ENCODE data around the gene PDGFC.

PDGFC gene

GRCh38 chr4:156998500-156999174, 27.0 kb upstream of the PDGFC start:
- TF ChIP-seq GATA2 (IDR thresholded peaks at IDR 0.05; ENCODE audit: low read depth, low read length), result no peak
- TF ChIP-seq GATA3 (IDR thresholded peaks at IDR 0.05; ENCODE audit: low read depth, low read length), result no peak

DNA sequence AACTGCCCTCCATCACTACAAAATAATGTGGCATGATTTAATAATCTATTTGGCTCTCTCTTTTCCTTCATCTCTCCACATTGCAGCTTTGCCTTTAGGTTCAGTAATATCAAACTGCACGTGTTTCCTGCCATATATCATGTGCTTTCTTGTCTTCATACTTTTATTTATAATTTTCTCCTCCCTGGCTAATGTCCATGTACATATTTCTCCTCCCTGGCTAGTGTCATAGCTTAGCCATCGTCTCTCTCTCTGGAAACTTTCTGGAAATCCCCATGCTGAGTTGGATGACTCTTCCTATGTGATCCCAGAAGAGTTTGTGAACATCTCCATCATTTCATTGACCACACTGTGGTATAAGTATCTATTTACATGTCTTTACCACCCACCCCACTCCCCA, 21.3 kb upstream of the PDGFC start:
- no peak for TF ChIP-seq GATA2 (IDR thresholded peaks at IDR 0.05; ENCODE audit: low read depth, low read length)
- TF ChIP-seq GATA3 (IDR thresholded peaks at IDR 0.05; ENCODE audit: low read depth, low read length), result no peak

- no peak for TF ChIP-seq GATA3 (IDR thresholded peaks at IDR 0.05; ENCODE audit: low read depth, low read length)
- TF ChIP-seq GATA2 (IDR thresholded peaks at IDR 0.05; ENCODE audit: low read depth, low read length), result no peak
Measured at GRCh38 chr4:156991161-156991560, 19.6 kb upstream of the PDGFC start.

- TF ChIP-seq GATA2 (IDR thresholded peaks at IDR 0.05; ENCODE audit: low read depth, low read length) (no peak), GATA3 (IDR thresholded peaks at IDR 0.05; ENCODE audit: low read depth, low read length) (no peak)
Measured at GRCh38 chr4:156983366-156983765, 11.8 kb upstream of the PDGFC start.

GRCh38 chr4:156981262-156981769, 9.7 kb upstream of the PDGFC start:
- TF ChIP-seq GATA3 (IDR thresholded peaks at IDR 0.05; ENCODE audit: low read depth, low read length) (no peak), GATA2 (IDR thresholded peaks at IDR 0.05; ENCODE audit: low read depth, low read length) (no peak)

DNA sequence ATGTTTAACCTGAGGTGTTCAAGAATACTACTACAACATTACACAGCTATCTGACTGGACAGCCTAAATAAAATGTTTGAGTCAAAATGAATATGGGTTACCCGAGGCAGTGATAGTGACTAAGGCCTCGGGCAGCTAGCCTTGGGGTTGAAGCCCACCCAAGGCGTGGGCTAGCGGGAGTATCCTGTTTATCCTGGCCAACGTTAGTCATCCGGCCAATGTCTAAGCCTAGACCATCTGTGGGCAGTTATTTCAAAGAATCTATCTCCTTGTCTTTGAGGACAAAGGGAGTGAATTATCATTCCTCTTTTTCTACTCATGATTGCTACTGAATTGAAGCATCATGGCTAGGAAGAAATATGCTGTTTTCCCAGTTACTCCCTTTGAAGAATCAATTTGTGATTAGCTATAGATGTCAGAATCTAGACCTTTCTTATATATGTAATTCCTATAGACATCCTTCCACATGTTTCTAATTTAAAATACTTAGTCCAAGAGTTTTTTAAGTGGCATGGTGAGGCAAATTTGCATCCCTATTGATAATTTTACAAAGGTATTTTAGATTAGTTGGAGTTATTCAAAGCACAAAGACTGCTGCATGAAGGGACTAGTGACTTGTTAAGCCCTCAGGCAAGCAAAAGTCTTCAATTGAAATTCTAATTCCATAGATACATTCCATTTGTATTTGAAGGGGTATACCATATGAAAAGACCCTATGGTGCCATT, 6.0 kb upstream of the PDGFC start:
- TF ChIP-seq GATA3 (IDR thresholded peaks at IDR 0.05; ENCODE audit: low read depth, low read length) (no peak), GATA2 (IDR thresholded peaks at IDR 0.05; ENCODE audit: low read depth, low read length) (no peak)

- TF ChIP-seq GATA2 (IDR thresholded peaks at IDR 0.05; ENCODE audit: low read depth, low read length), result no peak
- no peak for TF ChIP-seq GATA3 (IDR thresholded peaks at IDR 0.05; ENCODE audit: low read depth, low read length)
Measured at GRCh38 chr4:156976147-156976546, 4.5 kb upstream of the PDGFC start.

- TF ChIP-seq GATA3 (IDR thresholded peaks at IDR 0.05; ENCODE audit: low read depth, low read length) (no peak), GATA2 (IDR thresholded peaks at IDR 0.05; ENCODE audit: low read depth, low read length) (no peak)
Measured at GRCh38 chr4:156975686-156976085, 4.1 kb upstream of the PDGFC start.

- no peak for TF ChIP-seq GATA2 (IDR thresholded peaks at IDR 0.05; ENCODE audit: low read depth, low read length)
- TF ChIP-seq GATA3 (IDR thresholded peaks at IDR 0.05; ENCODE audit: low read depth, low read length), result no peak
Measured at GRCh38 chr4:156974264-156974663, 2.7 kb upstream of the PDGFC start.

DNA sequence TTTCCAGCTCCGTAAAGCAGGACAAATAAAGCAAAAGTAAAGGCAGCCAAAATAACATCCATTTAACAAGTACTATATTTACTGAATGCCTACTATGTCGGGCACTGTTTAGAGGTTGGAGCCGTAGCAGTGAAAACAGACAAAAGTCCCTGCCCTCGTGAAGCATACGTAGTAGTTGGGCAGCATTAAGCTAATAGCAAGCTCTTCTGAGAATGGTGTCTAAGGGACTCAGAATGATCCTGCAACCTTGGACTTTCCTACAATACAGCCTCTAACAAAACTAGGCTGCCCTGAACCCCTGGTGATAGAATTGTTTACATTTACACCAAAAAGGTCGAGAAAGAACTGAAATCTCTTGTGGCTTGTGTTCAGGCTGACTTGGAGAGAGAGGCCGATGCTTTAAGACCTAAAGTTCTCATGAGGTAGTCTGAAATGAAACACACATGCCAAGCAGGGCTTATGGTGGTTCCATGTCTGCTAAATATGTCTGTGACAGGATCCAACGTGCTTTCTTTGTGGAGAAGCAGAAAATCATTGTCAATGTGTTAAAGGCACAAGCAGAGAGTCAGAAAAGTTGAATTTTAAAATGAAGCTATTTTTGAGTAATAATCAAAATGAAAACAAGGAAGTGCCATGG, 898 bp upstream of the PDGFC start:
- TF ChIP-seq GATA3 (IDR thresholded peaks at IDR 0.05; ENCODE audit: low read depth, low read length) (no peak), GATA2 (IDR thresholded peaks at IDR 0.05; ENCODE audit: low read depth, low read length) (no peak)

GRCh38 chr4:156971165-156971675, 379 bp downstream of the PDGFC start:
- no peak for TF ChIP-seq GATA2 (IDR thresholded peaks at IDR 0.05; ENCODE audit: low read depth, low read length)
- TF ChIP-seq GATA3 (IDR thresholded peaks at IDR 0.05; ENCODE audit: low read depth, low read length), result no peak

GRCh38 chr4:156970501-156971164, 966 bp downstream of the PDGFC start:
- no peak for TF ChIP-seq GATA3 (IDR thresholded peaks at IDR 0.05; ENCODE audit: low read depth, low read length)
- no peak for TF ChIP-seq GATA2 (IDR thresholded peaks at IDR 0.05; ENCODE audit: low read depth, low read length)

DNA sequence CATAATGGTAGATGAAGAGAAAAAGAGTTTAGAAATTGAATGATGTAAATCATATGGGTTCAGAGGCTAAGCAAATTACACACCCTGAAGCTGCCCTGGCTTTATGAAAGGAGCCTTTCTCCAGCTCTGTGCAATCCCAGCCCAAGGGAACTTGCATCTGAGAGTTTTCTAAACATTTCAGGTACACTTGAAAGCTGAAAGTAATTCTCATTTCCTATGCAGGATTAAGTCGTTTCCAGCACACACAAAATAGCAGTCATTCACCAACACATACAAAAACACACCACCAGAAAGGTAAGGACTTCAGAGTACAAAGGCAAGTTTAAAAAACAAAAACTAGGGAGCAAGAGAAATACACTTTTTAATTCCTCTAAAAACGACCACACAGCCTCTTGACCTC, 1.7 kb downstream of the PDGFC start:
- TF ChIP-seq GATA3 (IDR thresholded peaks at IDR 0.05; ENCODE audit: low read depth, low read length) (no peak), GATA2 (IDR thresholded peaks at IDR 0.05; ENCODE audit: low read depth, low read length) (no peak)

DNA sequence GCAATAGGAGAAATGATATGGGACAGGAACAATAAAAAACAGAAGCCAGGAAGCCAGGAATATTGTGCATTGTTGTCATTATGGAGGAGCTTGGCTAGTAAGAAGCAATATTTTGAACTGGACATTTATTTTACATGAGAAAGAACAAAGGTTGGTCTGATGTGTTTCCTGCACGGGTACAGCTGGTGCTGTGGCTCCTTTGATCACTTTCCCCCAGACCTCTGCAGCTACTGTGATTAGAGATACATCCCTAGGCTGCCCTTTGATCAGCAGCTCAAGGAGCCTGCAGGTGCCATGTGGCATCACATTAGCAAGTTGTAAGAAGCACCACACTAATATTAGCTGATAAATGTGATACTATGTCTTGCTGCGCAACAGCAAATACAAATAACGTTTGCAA, 2.5 kb downstream of the PDGFC start:
- TF ChIP-seq GATA3 (IDR thresholded peaks at IDR 0.05; ENCODE audit: low read depth, low read length) (no peak), GATA2 (IDR thresholded peaks at IDR 0.05; ENCODE audit: low read depth, low read length) (no peak)
